Activated CD4-positive, alpha-beta memory T cell treated with anti-CD3 and anti-CD28 coated beads, Interleukin-2, amount 10 ng/mL, durations not matched to agents 7 days and 5 days (primary cell): ENCODE data around the gene SAMD4B. TPM values are rescaled to one million over a fixed set of nuclear protein-coding genes. Genes with fewer than 3 reads are reported as not detected.
"Not testable (repeated sequence)": the region's sequence is repeated elsewhere in the genome, so short reads cannot be mapped to it uniquely, and the experiment has no call there.

Source experiments
- CTCF ChIA-PET: fragments of 350-600 bp; sonication (Branson Sonifier 250); formaldehyde crosslinking; loops from one replicate; lab custom pipeline; 2021; ENCODE audit warnings: antibody characterized with exemption, inconsistent platforms; lab: Charles Lee
- POLR2A ChIA-PET: fragments of 350-600 bp; sonication (Branson Sonifier 250); formaldehyde crosslinking; loops from one replicate; lab custom pipeline; 2021; ENCODE audit warnings: antibody characterized with exemption; lab: Charles Lee
- DNase-seq: peaks from one replicate; pipeline ENCODE4 v3.0.0-alpha.2; 2020
- H3K27ac Mint-ChIP-seq: one replicate; pipeline ENCODE4 v1.8.0; 2021; ENCODE audit warnings: mild to moderate bottlenecking, mixed read lengths
- H3K27me3 Mint-ChIP-seq: one replicate; pipeline ENCODE4 v1.8.0; 2021; ENCODE audit warnings: mixed read lengths
- H3K36me3 Mint-ChIP-seq: one replicate; pipeline ENCODE4 v1.8.0; 2021; ENCODE audit warnings: low read depth, mixed read lengths
- H3K4me1 Mint-ChIP-seq: one replicate; pipeline ENCODE4 v1.8.0; 2021; ENCODE audit warnings: mixed read lengths
- H3K4me3 Mint-ChIP-seq: one replicate; pipeline ENCODE4 v1.8.0; 2021; ENCODE audit warnings: mild to moderate bottlenecking, mixed read lengths
- H3K9me3 Mint-ChIP-seq: one replicate; pipeline ENCODE4 v1.8.0; 2021; ENCODE audit warnings: mixed read lengths
- total RNA-seq, 2 experiments: library from RNA; stranded (reverse); gene quantifications; one replicate each; pipeline ENCODE4 v1.2.3, GENCODE V29; 2021

The SAMD4B gene
- total RNA-seq, 2 experiments from 2014 or later: 53.9 to 54.8 TPM

- peaks cover 37% of the 10 kb centered on the region for H3K36me3 Mint-ChIP-seq
- no peaks in the 10 kb centered on the region for H3K9me3 Mint-ChIP-seq
- no peak overlapping the region for H3K4me3 Mint-ChIP-seq
- POLR2A ChIA-PET: no interaction called here
- H3K4me1 Mint-ChIP-seq: no peaks in the 10 kb centered on the region
- no peak overlapping the region for H3K27ac Mint-ChIP-seq
- no peaks in the 10 kb centered on the region for H3K27me3 Mint-ChIP-seq
- DNase-seq: no peak
- CTCF ChIA-PET: no interaction called here
Measured at GRCh38 chr19:39363901-39364457, 21.8 kb downstream of the SAMD4B start.

GRCh38 chr19:39365531-39365930 lies 23.3 kb downstream of the SAMD4B start:
- H3K4me1 Mint-ChIP-seq: no peaks in the 10 kb centered on the region

GRCh38 chr19:39369200-39369599 lies 27.0 kb downstream of the SAMD4B start:
- Mint-ChIP-seq H3K36me3 (peaks cover 33% of the 10 kb centered on the region), H3K9me3 (no peaks in the 10 kb centered on the region), H3K27ac (no peak overlapping the region), H3K27me3 (no peaks in the 10 kb centered on the region), H3K4me1 (no peaks in the 10 kb centered on the region), H3K4me3 (no peak overlapping the region)
- DNase-seq: no peak
- POLR2A ChIA-PET: no interaction called here
- CTCF ChIA-PET: interaction anchor here (0.5 kb wide), 1 partner anchor 1016 kb away, joined by 4 read pairs; no protein-coding TSS in a partner anchor

More at GRCh38 chr19:39365531-39365930, 23.3 kb downstream of the SAMD4B start:
- POLR2A ChIA-PET: no interaction called here
- Mint-ChIP-seq H3K27ac (no peak overlapping the region), H3K9me3 (no peaks in the 10 kb centered on the region), H3K36me3 (peaks cover 33% of the 10 kb centered on the region), H3K27me3 (no peaks in the 10 kb centered on the region), H3K4me3 (no peak overlapping the region)
- DNase-seq: no peak
- CTCF ChIA-PET: interaction anchor here (1.0 kb wide), 1 partner anchor 9 kb away, joined by 3 read pairs; no protein-coding TSS in a partner anchor

GRCh38 chr19:39370735-39371134 lies 28.5 kb downstream of the SAMD4B start:
- peaks cover 32% of the 10 kb centered on the region for H3K36me3 Mint-ChIP-seq
- no peaks in the 10 kb centered on the region for H3K27me3 Mint-ChIP-seq
- ChIA-PET CTCF (interaction anchor here (1.3 kb wide), 1 partner anchor 43 kb away, joined by 5 read pairs; no protein-coding TSS in a partner anchor), POLR2A (interaction anchor here (1.5 kb wide), 1 partner anchor 28 kb away, joined by 3 read pairs; no protein-coding TSS in a partner anchor)
- no peaks in the 10 kb centered on the region for H3K9me3 Mint-ChIP-seq
- no peak overlapping the region for H3K27ac Mint-ChIP-seq
- no peak for DNase-seq
- H3K4me1 Mint-ChIP-seq: no peaks in the 10 kb centered on the region
- H3K4me3 Mint-ChIP-seq: no peak overlapping the region

- ChIA-PET CTCF (no interaction called here), POLR2A (no interaction called here)
- Mint-ChIP-seq H3K4me1 (no peaks in the 10 kb centered on the region), H3K27ac (no peak overlapping the region), H3K4me3 (no peak overlapping the region), H3K36me3 (peaks cover 38% of the 10 kb centered on the region), H3K9me3 (no peaks in the 10 kb centered on the region), H3K27me3 (no peaks in the 10 kb centered on the region)
- no peak for DNase-seq
Measured at GRCh38 chr19:39372047-39372802, 30.0 kb downstream of the SAMD4B start.

- Mint-ChIP-seq H3K4me1 (no peaks in the 10 kb centered on the region), H3K9me3 (no peaks in the 10 kb centered on the region), H3K4me3 (no peak overlapping the region), H3K27me3 (no peaks in the 10 kb centered on the region), H3K27ac (no peak overlapping the region), H3K36me3 (peaks cover 44% of the 10 kb centered on the region)
- ChIA-PET POLR2A (no interaction called here), CTCF (no interaction called here)
- no peak for DNase-seq
Measured at GRCh38 chr19:39372941-39373340, 30.7 kb downstream of the SAMD4B start.

GRCh38 chr19:39375929-39376328 lies 33.7 kb downstream of the SAMD4B start:
- ChIA-PET CTCF (interaction anchor here (0.6 kb wide), 1 partner anchor 33 kb away, joined by 5 read pairs; no protein-coding TSS in a partner anchor), POLR2A (interaction anchor here (1.0 kb wide), 1 partner anchor 15 kb away, joined by 3 read pairs; the partner anchor contains the start of genes MED29 and PAF1)
- Mint-ChIP-seq H3K27ac (no peak overlapping the region), H3K4me3 (no peak overlapping the region), H3K27me3 (no peaks in the 10 kb centered on the region), H3K36me3 (peaks cover 40% of the 10 kb centered on the region), H3K4me1 (no peaks in the 10 kb centered on the region), H3K9me3 (no peaks in the 10 kb centered on the region)
- no peak for DNase-seq

- POLR2A ChIA-PET: interaction anchor here (0.7 kb wide), 1 partner anchor 24 kb away, joined by 3 read pairs; no protein-coding TSS in a partner anchor
- no peaks in the 10 kb centered on the region for H3K27me3 Mint-ChIP-seq
- H3K4me3 Mint-ChIP-seq: no peak overlapping the region
- H3K9me3 Mint-ChIP-seq: no peaks in the 10 kb centered on the region
- no peak overlapping the region for H3K27ac Mint-ChIP-seq
- CTCF ChIA-PET: interaction anchor here (0.5 to 1.1 kb wide), 2 partner anchors 12 to 19 kb away, joined by 3 read pairs; no protein-coding TSS in a partner anchor
- peaks cover 49% of the 10 kb centered on the region for H3K36me3 Mint-ChIP-seq
- H3K4me1 Mint-ChIP-seq: no peaks in the 10 kb centered on the region
- DNase-seq: no peak
Measured at GRCh38 chr19:39377373-39378362, 35.4 kb downstream of the SAMD4B start.

- H3K4me3 Mint-ChIP-seq, H3K27ac Mint-ChIP-seq, DNase-seq, H3K9me3 Mint-ChIP-seq, H3K27me3 Mint-ChIP-seq, H3K4me1 Mint-ChIP-seq, CTCF ChIA-PET: not testable (repeated sequence)
- peaks cover 56% of the 10 kb centered on the region for H3K36me3 Mint-ChIP-seq
- POLR2A ChIA-PET: interaction anchor here (0.6 kb wide), 1 partner anchor 181 kb away, joined by 3 read pairs; no protein-coding TSS in a partner anchor
Measured at GRCh38 chr19:39379366-39379765, 37.1 kb downstream of the SAMD4B start.

GRCh38 chr19:39379865-39380396 lies 37.7 kb downstream of the SAMD4B start:
- Mint-ChIP-seq H3K27ac (no peak overlapping the region), H3K4me1 (no peaks in the 10 kb centered on the region), H3K4me3 (no peak overlapping the region), H3K36me3 (peaks cover 54% of the 10 kb centered on the region), H3K27me3 (no peaks in the 10 kb centered on the region), H3K9me3 (no peaks in the 10 kb centered on the region)
- no peak for DNase-seq
- ChIA-PET CTCF (no interaction called here), POLR2A (no interaction called here)

GRCh38 chr19:39380521-39381502 lies 38.6 kb downstream of the SAMD4B start:
- H3K4me3 Mint-ChIP-seq: no peak overlapping the region

More at GRCh38 chr19:39380521-39381502, 38.6 kb downstream of the SAMD4B start:
- Mint-ChIP-seq H3K36me3 (peaks cover 55% of the 10 kb centered on the region), H3K9me3 (no peaks in the 10 kb centered on the region), H3K27me3 (no peaks in the 10 kb centered on the region), H3K4me1 (no peaks in the 10 kb centered on the region), H3K27ac (no peak overlapping the region)
- POLR2A ChIA-PET: interaction anchor here (1.4 kb wide), 1 partner anchor 31 kb away, joined by 3 read pairs; the partner anchor contains the start of gene PLEKHG2
- DNase-seq: no peak
- CTCF ChIA-PET: no interaction called here
